Left lobe of liver (tissue), 2 donors: ENCODE data around the gene NCK2. TPM values are rescaled to one million over a fixed set of nuclear protein-coding genes. Genes with fewer than 3 reads are reported as not detected.

Source experiments
- ATAC-seq: fragments of 200-7000 bp; cut with Tn5 transposase; one replicate; pipeline ENCODE4 v1.9.1; 2020; ENCODE audit warnings: mild to moderate bottlenecking, moderate library complexity
- DNase-seq: peaks from one replicate; pipeline ENCODE4 v3.0.0-alpha.2; 2020; ENCODE audit warnings: low spot score
- total RNA-seq: library from RNA; stranded (reverse); gene quantifications from one replicate; pipeline ENCODE4 v1.2.1, GENCODE V29; 2021
- donor health status: DM: no; HTN: no; CAD: no; lungs with moderate emphysema.
- donor health status: DM: no; HTN: yes; CAD: no.

Gene NCK2
- total RNA-seq, 1 donor from 2014 or later: 6.3 TPM

DNA sequence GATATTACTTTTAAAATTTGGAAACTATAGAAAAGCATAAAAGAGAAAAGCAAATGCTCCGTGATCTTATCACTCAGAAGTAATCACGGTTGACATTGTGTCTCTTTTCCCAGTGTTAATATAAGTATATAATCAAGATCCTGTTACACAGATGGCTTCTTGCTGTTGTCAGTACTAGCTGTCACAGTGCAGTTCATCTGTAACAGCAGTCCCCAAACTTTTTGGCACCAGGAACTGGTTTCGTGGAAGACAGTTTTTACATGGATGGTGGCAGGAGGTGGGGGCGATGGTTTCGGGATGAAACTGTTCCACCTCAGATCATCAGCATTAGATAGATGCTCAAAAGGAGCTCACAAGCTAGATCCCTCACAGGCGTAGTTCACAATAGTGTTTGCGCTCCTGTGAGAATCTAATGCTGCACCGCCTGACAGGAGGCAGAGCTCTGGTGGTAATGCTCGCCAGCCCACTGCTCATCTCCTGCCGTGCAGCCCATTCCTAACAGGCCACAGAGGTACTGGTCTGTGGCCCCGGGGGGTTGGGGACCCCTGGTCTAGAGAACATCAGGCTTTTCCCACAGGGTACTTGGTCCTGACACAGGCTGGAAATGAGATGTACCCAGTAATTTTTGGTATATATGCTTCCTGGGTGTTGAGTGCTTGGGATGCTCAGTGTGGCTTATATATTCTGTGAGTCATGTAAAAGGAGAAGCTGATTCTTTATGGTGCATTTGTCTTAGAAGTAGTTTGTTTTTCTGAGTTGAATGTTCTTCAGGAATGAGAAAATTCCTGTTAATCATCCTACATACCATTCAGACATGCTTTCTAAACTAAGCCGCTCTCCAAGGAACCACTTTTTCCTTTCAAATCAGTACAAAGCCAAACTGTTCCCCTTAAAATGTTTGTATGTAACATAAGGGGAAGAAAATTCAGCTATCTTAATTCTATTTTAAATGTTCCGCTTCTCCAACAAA, 121.8 kb downstream of the NCK2 start:
- ATAC-seq (no peak), DNase-seq (no peak)

DNA sequence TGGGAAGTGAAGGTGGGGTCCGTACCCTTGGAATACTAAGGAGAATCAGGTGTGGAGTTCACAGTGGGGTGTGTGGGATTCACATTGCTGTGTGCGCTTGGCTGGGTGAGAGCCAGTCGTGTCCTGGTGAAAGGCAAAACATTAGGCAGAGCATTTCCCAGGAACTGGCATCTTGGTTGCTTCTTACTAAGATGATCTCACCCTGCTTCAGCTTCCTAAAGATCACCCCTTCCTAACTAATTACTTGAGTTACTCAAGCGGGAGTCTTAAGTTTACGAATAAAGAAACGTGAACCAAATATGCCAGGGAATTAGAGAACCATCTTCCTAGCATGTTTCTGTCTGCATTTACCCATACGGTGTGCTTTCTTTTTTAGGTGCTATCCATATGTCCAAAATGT, 122.9 kb downstream of the NCK2 start:
- ATAC-seq: no peak

DNA sequence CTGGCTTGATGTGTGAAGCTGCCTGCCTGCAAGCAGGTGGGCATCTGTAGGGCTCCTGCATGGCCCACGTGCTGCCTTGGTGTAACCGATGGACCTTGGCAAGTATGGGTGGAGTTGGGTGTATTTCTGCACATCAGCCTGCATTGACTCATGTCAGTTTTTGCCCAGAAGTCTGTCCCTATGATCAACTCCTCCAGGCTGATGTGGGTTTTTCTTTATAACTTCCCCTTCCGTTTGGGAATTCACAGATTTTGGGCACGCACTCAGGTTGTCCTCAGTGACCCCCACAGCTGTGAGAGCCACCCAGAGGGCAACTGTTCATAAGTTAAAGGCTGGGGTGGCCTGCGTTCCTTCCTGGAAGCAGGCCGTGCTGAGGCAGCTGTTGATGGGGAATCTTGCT, 123.3 kb downstream of the NCK2 start:
- ATAC-seq: no peak
- DNase-seq: no peak

More for the DNA sequence above, 122.9 kb downstream of the NCK2 start:
- no peak for DNase-seq

DNA sequence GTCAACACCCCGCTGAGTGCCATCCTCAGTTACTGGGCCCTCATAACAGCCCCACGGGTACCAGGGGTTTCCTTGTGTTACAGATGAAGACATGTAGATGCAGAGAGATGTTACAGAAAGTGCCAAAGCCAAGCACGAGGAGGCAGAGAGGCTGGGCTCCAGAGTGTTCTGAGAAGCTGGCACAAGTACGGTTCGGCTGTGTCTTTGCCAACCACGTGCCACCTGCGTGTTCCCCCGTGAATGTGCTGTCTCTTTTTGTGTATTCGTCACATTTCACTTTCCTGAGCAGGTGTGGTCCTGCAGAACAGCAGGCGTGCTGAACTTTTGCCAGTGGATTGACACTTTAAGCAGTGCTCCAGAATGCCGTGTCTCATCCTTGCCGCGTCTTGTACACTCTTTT, 124.6 kb downstream of the NCK2 start:
- DNase-seq (no peak), ATAC-seq (no peak)

DNA sequence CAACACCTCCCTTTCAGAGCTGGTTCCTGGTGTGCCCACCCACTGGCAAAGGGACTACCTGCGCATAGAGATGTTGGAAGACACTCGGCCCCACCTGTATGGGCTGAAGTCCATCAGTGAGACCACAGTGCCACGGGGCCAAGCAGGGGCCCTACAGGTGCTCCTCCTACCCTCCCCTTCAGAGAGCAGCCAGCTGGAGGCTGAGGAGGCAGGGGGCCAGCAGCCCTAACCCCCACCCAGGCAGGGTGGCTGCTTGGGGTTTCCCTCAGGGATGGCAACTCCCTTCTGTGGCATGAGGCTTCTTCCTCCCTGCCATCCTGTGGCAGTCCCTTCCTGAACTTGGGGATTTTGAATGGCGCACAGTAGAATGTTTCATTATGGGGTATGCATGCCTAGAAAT, 125.3 kb downstream of the NCK2 start:
- no peak for ATAC-seq
- DNase-seq: no peak

DNA sequence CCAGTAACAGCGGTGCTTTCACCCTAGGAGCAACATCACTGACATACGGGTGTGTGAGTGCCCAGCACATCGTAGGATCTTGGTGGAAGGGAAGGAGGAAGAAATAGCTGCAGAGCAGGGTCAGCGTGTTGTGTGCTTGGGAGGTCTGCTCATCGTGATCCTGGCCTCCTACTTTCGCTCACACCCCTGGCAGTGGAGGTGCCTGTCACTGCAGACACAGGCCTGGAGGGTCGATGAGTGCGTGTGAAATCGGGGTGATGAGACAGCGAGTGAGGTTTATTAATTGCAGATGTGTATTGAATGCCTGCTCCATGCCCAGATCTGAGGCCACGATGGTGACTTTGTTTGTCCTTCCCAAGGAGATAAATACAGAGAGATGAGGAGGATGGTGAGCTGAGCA, 126.1 kb downstream of the NCK2 start:
- DNase-seq: no peak
- ATAC-seq: no peak

DNA sequence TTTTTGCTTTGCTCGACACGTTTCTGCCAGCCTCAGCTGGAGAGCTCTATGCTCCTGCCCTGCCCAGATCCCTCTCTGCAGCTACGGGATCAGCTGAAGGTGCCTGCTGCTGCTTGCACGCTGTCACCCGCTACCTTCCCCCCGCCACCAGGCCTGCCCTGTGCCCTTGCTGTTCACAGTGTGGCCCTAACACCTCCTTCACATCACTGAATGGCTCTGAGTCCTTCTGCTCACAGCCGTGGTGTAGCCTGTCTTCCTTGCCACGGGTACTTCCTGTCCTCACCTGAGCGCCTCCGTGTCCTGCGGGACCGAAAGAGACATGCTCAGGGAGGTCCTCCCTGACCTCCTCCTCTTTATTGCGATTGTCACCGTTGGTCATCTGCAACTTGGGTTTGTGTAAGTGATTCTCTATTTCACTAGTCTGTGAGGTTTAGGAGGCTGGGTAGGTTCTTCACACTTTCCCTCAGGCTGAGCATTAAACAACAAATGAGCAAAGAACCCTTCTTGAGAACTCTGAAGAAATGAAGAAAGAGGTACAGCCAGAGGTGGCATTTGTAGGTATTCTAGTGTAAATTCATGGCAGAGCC, 127.5 kb downstream of the NCK2 start:
- DNase-seq (no peak), ATAC-seq (no peak)

DNA sequence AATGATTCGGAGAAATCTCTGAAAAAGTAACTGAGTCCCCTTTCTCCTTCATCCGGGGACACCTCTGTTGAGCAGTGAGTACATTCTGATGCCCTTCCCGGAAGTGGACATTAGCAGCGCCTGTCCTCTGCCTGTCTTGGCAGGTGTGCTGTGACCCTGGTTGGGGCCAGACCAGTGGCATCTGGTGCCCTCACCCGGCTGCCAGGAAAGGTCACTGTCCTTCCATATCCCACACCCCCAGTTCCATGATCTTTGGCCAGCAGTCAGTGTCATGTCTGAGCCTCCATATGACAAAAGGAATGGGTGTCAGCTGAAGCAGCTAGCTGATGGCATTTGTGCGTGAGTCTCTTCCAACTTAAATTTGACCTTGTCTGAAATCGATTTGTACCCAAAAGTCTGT, 128.1 kb downstream of the NCK2 start:
- DNase-seq (peak; percentile 76), ATAC-seq (peak; percentile 96)

DNA sequence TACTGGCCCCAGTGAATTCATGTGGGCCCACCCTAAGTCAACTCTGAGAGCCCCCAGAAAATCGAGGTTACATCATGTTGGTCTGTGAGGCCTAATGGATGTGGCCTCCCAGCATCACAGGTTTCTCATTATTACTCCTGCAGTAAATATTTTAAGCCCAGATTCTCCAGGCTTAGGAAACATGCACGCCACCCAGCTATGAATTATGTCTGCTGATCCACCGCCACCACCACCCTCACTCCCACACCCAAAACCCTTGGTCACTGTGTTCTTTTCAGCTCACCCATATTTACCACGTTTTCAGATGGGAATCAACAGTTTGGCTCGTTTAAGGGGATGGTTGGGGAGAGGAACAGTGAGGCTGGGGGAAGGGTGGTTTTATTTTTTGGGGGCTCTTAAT, 128.6 kb downstream of the NCK2 start:
- DNase-seq: no peak
- no peak for ATAC-seq

DNA sequence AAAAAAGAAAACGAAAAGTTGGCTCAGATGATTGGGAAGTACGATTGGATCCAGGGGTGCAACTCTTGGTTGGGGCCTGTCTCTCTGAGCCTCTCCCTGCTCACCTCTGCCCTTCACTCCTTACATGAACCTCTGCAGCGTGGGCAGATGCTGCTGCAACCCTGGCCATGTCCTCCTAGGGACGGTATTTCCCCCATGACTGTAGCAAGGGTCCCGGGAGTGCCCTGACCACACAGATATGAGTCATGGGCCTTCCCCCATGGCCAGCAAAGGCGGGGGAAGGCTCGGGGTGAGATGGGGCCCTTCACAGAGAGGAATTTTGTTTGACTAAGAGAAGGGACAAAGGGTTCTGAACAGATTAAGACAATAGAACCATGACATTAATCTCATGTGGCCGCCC, 129.0 kb downstream of the NCK2 start:
- ATAC-seq (no peak), DNase-seq (no peak)

DNA sequence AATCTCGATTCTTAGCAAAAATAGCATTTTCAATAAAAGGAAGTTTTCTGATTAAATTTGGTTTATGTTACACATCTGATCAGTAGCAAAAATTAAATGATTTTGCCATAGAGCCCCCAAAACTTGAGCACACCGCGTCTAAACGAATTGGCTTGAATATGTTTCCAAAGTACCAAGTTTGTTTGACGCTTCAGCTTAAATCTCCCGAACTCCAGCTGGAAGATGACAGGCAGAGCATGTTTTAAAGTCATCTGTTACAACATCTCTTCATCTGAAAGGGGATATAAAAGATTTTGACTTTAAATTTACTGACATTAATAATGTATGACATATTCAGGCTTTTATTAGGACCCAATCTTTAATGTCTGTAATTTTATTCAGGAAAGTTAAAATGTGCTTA, 129.8 kb downstream of the NCK2 start:
- ATAC-seq: no peak

DNA sequence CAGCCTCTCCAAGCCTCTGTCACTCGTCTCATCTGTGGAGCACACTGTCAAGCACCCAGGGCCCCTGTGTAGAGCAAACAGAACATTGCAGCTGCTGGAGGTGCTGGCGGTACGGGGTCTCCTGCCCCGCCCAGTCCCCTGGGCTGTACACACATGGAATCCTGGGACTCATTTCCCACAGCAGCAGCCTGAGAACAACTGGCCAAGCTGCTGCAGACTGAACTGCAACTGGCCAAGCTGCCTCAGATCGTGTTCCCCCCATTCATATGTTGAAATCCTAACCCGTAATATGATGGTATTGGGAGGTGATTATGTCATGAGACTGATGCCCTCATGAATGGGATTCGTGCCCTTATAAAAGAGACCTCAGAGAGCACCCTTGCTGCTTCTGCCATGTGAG, 130.5 kb downstream of the NCK2 start:
- ATAC-seq (no peak), DNase-seq (no peak)

More for the DNA sequence above, 129.8 kb downstream of the NCK2 start:
- DNase-seq: no peak

DNA sequence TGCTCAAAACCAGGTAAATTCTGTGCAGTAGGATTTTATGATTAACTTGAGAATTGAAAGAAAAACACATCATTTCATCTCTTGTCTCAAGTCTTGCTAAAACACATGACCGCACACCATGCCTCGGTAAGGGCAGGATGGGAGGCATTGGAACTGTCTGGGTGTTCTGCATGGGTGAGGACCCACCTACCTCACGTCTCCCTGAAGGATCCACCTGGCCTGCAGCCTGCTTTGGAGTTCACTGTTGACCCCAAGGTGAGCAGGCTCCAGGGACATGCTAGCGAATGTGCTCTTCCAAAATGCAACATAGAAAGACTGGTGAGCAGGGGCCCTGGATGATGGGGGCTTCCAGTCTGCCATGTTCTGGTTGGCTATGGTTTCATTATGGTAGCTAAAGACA, 131.5 kb downstream of the NCK2 start:
- no peak for DNase-seq
- no peak for ATAC-seq

DNA sequence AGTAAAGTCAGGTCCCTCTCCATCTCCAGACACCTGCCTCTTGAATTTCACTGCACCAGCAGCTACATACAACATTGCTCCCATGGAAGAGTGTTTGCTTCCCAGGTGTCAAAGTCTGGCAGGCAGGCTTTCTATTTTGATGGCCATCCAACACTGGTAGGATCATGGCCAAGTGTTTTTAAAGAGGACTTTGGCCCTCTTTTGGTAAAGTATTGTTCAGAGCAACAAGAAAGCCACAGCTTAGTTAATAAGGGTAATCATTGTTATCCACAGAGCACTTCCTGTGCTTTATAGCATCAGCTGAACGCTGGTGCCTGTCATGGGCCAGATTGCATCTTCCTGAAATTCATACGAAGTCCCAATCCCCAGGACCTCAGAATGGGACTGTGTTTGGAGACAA, 133.2 kb downstream of the NCK2 start:
- ATAC-seq (peak; percentile 85), DNase-seq (no peak)

DNA sequence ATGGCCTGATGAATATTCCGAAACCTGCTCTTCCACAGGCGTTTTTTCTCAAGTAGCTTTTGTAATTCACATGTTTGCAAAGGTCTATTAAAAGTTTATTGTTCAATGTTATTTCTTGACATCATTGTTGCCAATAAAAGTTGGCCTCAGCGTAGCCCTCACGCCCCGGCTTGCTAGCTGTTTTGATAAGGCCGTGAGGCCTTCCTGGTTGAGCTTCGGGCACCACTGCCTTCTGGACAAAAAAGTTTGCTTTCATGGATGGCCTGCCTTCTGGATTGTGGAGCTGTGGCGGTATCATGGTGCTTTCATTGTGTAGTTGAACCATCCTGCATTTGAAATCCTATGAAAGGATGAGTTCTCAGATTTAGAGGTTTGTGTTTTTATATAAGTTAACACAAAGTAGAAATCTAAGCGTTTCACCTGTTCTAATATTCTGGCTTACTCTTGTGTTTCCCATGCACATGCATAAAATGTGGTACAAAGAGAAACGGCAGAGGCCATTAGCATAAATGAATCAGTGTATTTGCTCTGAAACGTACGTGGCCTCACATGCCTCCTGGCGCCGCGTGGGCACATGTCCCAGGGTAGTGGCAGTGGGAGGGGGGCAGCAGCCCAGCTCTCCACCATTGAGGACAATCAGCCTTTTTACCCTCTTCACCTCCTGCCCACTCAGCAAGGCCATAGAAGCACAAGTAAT, 134.5 kb downstream of the NCK2 start:
- DNase-seq: no peak
- ATAC-seq: no peak

DNA sequence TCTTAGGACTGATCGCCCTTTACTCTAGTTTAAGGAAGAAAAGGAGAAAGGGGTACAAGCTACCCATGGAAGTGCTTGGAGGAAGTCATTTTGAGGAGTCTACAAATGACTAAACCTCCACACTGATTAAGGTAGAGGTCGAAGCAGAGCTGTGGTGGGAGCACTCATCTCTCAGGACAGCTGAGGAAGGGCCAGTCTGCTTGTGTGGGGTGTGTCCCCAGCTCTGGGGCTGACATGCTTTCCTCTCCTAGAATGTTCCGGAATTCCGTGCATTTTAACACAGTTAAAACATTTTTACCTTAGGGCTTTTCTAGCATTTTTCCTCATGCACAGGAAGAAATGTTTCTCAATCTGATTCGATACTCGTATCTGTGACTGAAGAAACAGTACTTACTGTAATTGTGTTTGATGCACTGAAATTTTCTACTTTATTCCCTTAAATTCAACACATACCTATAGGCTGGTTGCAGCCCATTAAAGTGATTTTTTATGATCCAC, 135.1 kb downstream of the NCK2 start:
- ATAC-seq (no peak), DNase-seq (no peak)

DNA sequence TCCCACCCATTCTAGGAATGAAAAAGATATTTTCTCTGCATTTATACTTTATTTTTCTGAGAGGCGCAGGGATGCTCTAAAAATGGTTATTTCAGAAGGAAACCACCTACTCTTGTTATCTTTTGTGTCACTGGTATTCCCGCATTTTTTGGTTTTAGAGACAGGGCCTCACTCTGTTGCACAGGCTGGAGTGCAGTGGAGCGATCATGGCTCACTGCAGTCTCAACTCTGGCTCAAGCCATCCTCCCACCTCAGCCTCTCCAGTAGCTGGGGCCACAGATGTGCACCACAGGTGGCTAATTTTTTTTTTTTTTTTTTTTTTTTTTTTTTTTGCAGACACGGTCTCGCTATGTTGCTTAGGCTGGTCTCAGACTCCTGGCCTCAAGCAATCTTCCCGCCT, 135.9 kb downstream of the NCK2 start:
- no peak for ATAC-seq
- DNase-seq: no peak

DNA sequence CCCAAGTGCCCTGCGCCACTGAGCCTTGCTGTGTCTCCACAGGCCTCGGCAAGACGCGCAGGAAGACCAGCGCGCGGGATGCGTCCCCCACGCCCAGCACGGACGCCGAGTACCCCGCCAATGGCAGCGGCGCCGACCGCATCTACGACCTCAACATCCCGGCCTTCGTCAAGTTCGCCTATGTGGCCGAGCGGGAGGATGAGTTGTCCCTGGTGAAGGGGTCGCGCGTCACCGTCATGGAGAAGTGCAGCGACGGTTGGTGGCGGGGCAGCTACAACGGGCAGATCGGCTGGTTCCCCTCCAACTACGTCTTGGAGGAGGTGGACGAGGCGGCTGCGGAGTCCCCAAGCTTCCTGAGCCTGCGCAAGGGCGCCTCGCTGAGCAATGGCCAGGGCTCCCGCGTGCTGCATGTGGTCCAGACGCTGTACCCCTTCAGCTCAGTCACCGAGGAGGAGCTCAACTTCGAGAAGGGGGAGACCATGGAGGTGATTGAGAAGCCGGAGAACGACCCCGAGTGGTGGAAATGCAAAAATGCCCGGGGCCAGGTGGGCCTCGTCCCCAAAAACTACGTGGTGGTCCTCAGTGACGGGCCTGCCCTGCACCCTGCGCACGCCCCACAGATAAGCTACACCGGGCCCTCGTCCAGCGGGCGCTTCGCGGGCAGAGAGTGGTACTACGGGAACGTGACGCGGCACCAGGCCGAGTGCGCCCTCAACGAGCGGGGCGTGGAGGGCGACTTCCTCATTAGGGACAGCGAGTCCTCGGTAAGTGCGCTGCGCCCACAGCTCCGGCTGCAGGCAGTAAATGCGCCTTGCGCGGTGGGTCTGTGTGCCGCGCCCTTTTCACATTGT, 136.8 kb downstream of the NCK2 start:
- DNase-seq: no peak
- no peak for ATAC-seq

DNA sequence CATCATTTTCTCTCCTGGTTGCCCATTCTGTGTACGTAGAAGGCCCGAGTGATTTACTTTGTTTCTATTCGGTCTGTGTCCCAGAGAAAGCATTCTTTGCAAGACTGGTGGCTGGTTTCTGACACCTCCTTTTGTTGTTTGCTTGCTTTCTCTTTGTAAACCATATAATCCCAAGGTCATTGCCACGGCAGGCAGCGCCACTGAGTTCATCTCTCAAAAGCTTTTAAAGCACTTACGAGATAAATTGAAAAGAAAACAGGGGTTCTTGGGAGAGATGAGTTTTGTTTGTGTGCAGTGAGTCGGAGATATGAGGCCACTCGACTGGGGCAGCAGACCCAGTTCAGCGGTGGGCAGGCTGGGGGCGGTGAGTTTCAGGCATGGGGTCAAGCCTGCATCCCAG, 137.6 kb downstream of the NCK2 start:
- DNase-seq: no peak
- ATAC-seq: no peak

DNA sequence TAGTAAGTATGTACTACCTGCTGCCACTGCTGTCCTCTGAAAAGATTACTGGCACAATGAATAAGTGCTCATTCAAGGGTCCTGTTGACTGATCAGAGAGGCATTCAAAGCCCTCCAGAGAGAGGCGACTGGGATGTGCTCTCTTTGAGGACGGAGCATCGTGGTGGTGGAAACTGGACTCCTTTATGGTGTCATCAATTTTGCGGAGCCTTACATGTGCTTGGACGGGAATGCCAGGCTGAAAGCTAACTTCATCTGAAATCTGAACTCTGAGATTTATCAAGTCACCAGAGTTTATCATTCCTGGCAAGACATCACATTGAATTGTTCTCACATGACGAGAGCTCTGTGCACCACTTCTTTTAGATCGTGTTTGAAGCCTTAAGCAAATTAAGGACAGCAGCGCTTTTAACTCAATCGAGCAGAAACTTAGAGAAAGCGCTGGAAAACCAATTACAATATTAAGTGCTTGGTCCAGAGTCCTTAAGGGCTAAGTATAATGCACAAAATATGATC, 138.3 kb downstream of the NCK2 start:
- ATAC-seq (no peak), DNase-seq (no peak)
